Right renal cortex interstitium (tissue), 3 donors: ENCODE data around the gene KLHL25. TPM values are rescaled to one million over a fixed set of nuclear protein-coding genes. Genes with fewer than 3 reads are reported as not detected.

ENCODE experiments used
- DNase-seq, 3 donors: peaks; one replicate each; pipeline ENCODE4 v3.0.0-alpha.2; 2013; ENCODE audit warnings: low read depth in 3 of 3, low spot score in 2 of 3
- polyA plus RNA-seq, 3 donors: library from polyadenylated mRNA; unstranded; fragments of 120-200 nt; gene quantifications; one replicate each; pipeline ENCODE4 v1.2.1, GENCODE V29; 2013; ENCODE audit not compliant: insufficient read length in 3 of 3

Gene KLHL25
- polyA plus RNA-seq, 3 donors: 9.2 to 10.9 (median 9.5) TPM

DNA sequence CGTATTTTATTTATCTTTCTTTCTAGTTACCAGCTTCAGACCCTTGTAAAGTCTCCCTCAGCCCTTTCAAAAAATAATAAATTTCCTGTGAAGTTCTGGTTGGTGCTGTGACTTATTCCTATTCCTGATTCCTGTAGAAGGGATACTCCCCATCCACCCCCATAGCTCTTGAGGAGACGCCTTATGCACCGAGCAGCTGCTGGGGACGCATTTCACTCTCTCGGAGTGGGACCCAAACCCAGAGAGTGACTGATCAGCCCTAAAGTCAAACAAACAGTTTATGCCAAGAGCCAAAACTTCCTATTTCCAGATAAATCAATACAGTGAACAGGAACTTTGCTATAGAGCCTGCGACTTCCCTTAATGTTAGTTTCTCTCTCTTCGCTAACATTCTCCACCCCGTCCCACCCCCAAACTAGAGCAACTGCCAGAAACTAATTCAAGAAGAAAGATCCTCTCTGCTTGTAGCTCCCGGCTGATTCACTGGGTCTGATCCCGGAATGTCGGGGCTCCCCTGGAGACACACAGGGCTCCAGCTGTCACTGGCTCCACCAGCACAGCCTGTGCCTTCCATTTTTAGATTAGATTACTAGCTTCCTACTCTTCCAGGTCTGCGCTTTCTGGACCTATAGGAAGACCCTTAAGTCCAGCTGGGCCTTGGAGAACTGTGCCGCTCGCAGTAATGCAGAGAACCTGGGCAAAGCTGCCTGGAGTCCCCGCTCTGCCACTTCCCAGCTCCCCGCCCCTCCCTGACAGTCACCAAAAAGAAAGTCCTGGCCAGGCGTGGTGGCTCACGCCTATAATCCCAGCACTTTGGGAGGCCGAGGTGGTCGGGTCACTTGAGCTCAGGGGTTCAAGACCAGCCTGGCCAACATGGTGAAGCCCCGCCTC, 45.2 kb downstream of the KLHL25 start:
- no peak for DNase-seq

DNA sequence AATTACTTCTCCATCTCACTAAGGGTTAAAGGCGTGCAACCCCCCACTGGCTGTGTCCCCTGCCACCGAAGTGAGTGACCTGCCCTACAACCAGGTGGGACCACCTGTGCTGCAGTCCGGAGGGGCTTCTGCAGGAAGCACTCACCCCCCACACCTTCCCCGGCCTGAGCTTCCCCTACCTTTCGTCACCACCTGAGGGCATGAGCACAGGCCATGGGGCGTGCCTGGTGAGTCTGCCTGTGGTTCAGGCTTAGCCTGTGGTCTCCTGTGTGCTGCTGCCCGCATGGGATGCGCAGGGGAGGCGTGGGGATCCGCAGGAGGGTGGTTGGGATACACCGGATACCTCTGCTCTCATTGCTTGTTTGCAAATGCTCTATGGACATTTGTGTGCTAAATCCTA, 46.0 kb downstream of the KLHL25 start:
- DNase-seq: no peak

DNA sequence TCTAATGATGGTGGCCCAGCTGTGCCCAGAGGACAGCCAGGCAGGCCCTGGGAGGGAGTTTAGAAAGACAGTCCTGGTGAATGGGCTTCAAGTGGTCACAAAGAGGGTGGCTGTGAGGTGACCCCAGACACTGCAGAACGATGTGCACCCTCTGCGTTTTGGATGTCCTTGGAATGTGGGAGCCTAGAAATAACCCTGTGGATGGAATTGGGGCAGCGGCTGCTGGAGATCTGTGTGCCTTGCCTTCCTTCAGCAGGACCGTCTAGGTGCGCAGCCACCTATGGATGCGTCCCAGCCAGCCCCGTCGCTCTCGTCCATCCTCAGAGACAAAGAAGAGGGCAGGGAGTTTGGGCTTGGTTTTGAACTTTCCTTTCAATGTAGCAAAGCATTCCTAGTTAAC, 46.5 kb downstream of the KLHL25 start:
- no peak for DNase-seq

DNA sequence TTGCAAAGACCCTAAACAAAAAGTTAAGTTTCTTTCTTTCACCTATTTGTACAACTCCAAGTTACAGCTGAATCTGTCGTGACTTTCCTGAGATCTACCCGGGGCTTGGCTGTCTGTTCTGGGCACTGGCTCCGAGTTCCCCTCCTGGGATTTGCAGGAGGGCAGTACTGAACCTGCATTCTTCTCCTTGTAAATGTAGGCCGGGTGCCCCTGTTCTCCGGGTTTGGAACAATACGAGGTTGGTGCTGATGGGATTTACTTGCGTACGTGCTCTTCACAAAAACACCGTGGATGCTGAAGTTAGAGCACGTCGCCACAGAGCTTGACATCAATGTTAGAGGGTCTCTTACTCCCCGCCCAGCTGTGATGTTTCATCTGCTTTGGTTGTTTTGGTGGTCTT, 48.1 kb downstream of the KLHL25 start:
- DNase-seq: no peak

DNA sequence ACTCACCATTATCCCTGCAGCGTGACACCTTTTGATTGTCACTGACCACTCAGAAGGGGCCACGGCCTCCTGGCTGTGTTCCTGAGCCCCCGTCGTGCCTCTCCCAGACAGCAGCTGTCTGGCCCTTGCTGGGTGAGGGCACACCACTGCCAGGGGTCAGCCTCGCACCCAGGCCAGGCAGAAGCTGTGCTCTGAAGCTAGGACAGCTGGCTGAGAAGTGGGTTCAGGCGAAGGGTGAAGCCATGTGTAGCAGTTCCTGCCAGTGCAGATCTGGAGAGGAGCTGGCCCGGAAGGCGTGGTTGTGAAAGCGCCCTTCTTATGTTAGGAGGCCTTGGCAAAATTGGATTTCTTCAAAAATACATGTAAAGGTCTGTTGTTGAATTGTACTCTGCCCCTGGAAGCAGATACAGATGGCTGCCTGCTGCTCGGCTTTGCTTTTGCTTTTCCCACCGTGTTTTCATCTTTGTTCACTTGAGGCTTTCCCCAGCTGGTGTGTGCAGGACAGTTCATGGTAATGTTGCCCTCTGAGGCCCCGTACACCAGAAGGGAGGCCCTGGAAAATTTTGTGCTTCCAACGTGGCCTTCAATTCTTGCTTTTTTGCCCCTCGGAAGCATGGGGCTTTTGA, 49.1 kb downstream of the KLHL25 start:
- no peak for DNase-seq

DNA sequence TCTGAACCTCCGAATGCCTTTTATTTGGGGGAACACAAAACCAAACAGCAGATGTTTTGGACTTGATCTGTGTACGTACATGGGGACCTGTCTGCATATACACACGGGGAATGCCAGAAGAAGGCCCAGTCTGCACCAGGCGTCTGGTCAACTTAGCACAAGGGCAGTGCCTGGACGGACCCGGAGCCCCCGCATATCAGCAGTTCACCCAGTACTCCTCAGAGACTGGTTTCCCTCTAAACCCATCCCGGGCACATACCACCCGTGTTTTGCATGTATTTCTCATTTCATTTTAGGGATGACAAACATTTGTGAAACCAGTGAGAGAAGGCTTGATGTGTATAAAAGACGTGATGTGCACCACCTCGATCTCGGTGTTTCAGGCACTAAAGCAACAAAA, 49.7 kb downstream of the KLHL25 start:
- DNase-seq: no peak

DNA sequence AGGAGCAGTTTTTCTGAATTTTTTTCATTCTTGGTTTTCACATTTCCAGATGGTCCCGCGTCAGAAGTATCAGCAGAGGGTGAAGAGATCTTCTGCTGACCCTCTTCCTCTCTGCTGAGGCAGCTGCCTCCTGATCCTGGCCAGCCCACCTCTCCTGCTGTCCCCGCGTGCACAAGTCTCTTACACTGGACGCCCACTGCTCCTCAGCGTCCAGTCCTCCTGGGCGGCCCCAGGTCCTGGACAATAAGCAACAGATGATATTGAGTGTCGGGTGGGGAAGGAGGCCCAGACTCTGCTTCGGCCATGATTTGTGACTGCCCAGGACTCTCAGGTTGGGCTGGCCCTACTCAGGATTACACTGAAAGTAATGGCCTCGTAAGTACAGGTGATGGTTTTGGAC, 50.1 kb downstream of the KLHL25 start:
- DNase-seq: no peak

DNA sequence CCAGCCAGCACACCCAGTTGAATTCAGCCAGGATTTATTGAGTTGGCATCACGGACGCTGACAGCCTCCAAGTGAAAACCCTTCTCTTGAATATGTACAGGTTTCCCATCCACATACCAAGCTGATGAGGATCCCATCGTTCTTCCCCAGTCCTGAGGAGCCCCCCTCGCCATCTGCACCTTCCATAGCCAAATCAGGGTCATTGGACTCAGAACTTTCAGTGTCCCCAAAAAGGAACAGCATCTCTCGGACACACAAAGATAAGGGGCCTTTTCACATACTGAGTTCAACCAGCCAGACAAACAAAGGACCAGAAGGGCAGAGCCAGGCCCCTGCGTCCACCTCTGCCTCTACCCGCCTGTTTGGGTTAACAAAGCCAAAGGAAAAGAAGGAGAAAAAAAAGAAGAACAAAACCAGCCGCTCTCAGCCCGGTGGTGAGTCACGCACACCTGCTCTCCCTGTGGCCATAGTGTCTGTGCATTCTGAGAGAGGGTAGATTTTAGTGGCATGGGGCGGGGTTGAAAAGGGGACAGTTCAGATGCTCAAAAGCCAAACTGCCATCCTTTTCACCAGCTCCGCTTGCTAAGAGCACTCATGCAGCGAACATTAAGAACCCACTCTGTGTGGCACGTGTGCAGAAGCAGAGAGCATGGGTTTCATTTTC, 51.2 kb downstream of the KLHL25 start:
- DNase-seq: no peak

DNA sequence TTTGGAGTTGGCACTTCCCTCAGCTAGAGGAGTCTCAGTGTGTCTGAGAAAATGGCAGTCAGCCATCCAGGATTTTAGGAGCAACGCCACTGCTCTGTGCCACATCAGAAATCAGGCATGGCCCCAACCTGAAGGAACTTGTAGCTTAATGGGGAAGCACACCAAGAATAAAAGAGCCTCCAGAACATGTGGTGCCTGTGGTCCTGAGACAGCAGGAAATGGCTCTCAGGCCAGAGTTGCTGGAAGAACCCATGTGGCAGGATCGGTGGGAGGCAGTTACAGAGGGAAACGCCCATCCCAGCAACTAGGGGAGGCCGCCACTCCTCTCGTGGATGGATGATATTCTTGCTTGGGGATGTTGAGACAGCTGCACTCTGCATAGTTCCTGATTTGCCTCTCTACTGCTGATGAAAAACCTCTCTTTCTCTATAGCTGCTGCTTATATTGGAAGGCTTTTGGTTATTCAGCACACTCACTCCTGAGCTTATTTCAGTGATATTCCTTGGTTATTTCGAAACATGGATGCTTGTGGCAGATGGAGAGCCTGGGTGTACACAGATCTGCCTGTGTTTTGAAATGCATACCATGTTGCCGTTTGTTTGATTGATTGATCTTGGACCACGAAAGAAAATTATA, 52.4 kb downstream of the KLHL25 start:
- DNase-seq: no peak

DNA sequence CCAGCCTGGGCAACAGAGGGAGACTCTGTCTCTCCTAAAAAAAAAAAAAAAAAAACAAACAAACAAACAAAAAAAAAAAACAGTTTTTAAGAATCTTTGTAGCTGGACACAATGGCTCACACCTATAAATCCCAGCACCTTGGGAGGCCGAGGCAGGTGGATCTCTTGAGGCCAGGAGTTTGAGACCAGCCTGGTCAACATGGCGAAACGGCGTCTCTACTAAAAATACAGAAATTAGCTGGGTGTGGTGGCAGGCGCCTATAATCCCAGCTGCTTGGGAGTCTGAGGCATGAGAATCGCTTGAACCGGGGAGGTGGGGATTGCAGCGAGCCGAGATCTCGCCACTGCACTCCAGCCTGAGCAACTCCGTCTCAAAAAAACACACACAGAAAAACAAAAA, 53.1 kb downstream of the KLHL25 start:
- no peak for DNase-seq

DNA sequence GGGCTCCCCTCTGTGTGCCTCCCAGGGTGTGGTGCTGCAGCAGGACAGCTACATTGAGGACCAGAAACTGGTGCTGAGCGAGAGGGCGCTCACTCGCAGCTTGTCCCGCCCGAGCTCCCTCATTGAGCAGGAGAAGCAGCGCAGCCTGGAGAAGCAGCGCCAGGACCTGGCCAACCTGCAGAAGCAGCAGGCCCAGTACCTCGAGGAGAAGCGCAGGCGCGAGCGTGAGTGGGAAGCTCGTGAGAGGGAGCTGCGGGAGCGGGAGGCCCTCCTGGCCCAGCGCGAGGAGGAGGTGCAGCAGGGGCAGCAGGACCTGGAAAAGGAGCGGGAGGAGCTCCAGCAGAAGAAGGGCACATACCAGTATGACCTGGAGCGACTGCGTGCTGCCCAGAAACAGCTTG, 53.7 kb downstream of the KLHL25 start:
- DNase-seq: no peak

DNA sequence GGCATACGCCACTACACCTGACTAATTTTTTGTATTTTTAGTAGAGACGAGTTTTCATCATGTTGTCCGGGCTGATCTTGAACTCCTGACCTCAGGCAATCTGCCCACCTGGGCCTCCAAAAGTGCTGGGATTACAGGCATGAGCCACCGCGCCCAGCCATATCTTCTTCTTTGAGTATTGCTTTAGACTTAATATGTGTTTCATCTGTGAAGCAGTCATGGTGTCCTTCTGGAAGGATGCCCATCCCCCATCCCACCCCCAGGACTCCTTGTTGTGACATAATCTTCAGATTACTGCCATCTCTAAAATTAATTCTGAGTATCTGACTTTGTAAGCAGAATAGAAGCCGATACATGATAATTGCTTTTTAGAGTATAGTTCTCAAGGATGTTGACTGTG, 57.7 kb downstream of the KLHL25 start:
- DNase-seq: no peak

DNA sequence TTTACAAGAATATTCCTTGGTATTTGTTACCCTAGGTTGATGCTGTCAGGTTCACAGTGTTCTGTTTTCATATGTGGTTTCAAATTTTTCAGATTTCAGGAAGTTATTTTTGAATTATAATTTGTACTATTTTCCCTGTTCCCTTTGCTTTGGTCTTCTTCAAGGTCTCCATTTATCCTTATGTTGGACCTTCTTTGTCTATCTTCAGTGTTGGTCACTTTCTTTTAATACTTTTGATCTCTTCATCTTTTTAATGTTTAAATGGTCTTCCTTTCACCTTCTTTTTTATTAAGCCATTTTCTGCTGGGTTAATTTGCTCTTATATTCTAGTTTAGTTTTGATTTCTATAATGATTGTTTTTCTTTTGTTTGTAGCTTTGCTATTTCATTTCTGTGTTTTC, 61.3 kb downstream of the KLHL25 start:
- no peak for DNase-seq

DNA sequence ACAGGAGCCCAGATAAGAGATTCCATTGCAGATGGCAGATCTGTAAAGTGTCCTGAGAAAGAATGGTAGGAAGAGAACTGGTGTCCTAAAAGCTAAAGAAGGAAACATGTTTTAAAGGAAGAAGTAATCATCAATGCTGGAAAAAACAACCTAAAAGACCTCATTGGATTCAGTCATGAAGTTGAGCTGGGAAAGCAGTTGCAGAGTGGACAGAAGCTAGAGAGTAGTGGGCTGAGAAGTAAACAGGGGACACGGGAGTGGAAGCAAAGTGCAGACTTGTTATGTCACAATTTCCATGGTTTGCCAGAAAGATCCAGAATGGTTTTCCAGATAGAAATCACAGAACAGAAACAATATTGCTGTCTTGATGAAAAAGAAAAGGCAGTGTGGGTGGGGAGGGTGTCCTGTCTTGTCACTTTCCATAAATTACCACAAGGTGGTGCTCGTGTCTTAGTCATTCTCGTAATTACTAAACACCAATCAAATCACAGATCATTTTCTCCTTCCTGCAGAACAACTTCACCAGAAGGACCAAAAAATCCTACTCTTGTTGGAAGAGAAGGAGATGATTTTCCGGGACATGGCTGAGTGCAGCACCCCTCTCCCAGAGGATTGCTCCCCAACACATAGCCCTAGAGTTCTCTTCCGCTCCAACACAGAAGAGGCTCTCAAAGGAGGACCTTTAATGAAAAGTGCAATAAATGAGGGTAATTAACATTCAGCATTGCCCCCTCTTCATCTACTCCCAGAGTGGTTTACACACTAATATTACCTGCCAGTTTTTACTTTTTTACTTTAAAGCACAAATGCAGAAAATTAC, 64.5 kb downstream of the KLHL25 start:
- peak in 1 of 3 donors; percentile 54 for DNase-seq

DNA sequence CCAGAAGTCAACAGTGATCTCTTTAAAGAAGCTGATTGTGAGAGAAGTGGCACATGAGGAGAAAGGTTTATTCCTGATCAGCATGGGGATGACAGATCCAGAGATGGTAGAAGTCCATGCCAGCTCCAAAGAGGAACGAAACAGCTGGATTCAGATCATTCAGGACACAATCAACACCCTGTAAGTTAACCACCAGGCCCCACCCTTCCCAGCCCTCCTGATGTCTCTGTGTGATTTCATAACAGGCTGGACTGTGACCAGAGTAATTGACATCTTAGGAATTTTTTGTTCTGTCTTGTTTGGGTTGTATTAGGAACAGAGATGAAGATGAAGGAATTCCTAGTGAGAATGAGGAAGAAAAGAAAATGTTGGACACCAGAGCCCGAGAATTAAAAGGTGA, 67.7 kb downstream of the KLHL25 start:
- DNase-seq: no peak

DNA sequence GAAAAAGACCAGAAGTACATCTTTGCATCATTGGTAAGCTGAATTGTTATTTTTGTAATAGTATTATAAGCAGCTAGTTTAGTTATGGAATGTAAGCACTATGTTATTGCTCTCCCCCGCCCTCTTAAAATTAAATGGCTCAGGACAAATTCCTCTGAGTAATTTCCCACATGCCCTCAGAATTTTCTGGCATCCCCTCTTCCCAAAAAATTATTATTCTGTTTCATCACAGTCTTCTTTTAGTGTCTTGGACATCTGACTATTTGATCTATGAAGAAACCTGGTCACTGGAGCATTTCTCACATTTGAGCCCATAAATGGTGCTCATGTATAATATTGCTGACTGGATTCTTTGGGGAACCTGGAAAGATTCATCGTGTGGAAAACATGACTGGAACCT, 68.3 kb downstream of the KLHL25 start:
- DNase-seq: no peak

DNA sequence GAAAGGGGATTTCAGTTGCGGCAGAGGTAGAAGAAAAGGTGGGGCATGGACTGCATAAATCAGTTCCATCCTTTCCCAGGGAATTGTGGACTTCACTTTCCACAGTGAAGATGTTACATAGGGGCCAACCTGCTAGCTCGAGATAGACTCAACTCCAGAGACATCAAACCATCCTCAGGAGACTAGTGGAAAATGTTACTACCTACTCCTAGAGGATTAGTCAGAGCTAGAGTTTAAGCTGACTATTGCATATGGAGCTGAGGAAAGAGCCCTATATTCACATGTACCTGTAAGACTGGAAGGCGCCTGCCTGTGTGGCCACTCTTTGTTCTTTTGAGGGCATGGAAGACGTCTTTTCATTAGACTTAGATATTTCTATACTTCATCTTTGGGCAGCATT, 69.2 kb downstream of the KLHL25 start:
- no peak for DNase-seq

DNA sequence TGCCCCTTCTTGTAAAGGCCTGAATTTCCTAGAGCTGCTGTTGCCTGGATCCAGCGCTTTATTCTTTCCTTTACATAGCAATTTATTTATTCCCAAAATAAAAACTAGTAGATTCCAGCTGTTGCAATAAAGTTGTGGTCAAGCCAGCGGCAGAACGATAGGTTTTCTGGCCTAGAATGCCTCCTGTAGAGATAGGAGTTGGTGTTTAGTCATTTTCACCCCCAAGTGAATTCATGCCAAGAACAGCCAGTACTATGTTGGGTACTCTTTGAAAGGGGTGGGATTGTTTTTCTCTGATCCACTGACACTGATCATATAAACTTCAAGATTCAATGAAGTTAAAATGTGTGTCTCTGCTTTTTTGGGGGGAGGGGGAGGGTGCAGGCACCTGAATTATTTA, 69.7 kb downstream of the KLHL25 start:
- DNase-seq: no peak

DNA sequence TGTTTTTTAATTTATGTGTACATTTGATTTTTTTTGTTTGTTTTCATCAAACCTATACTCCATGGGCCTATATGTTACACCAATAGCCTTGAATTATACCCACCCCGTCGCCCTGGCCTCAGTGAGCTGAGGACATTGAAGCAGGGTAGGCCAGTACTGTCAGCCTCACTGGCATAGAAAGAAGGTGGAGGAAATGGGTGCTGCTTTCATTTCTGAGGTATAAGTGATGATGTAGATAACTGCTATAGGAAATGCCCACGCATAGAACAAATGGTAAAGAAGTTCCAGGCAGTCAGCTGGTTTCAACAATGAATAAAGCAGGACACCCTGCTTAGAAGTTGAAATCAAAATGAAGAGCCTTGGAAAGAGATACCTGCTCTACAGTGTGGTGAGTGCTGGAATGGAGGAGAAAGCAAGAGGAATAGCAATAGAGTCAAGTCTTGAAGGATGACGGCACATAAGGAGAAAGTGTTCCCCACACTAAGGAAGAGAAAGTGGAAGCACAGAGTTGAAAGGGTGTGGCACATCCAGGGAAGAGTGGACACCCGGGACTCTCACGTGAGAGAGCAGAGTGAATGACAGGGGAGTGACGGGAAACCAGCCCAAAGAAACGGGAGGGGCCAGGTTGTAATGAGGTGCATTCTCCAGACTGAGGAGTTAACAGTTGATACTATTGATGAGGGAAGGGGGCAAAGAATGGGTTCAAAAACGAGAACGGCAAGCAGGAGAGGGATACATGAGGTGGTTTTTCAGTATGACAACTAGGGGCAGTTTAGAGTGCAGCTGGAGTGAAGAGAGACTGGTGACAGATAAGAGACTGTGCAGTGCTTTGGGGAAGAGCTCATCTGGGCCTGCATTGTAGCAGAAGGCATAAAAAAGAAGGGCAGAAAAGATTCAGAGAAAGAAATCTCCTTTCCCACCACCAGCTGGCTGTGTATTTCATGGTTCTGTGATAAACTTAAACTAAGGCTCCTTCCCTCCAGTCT, 70.5 kb downstream of the KLHL25 start:
- DNase-seq: no peak
